HepG2 (cell line): Measurements from ENCODE around the gene MYRIP. TPM values are rescaled to one million over a fixed set of nuclear protein-coding genes. Genes with fewer than 3 reads are reported as not detected.
A peak's percentile ranks its signal among the peaks of the same experiment; 100 is the strongest.

Source experiments
- BHLHE40 ChIP-seq: IDR thresholded peaks from 2 replicates; pipeline ENCODE4 v1.6.1; 2011; ENCODE audit warnings: low read length, improper control_type of control experiment
- BORCS8-MEF2B ChIP-seq: sonication (generic); formaldehyde crosslinking; IDR thresholded peaks from 2 replicates; pipeline ENCODE4 v1.8.0; 2022; ENCODE audit warnings: mild to moderate bottlenecking, missing genetic modification reagents
- CBX5 ChIP-seq: sonication (generic); formaldehyde crosslinking; IDR thresholded peaks from 2 replicates; pipeline ENCODE4 v1.4.0; 2020; ENCODE audit warnings: missing genetic modification reagents, borderline replicate concordance
- HINFP ChIP-seq: sonication (generic); formaldehyde crosslinking; IDR thresholded peaks from 2 replicates; pipeline ENCODE4 v1.4.0; 2020; ENCODE audit warnings: low read depth, mild to moderate bottlenecking, missing genetic modification reagents
- HNF1B ChIP-seq: sonication (generic); formaldehyde crosslinking; IDR thresholded peaks from 2 replicates; pipeline ENCODE4 v1.5.1; 2020; ENCODE audit warnings: mild to moderate bottlenecking, moderate library complexity, missing genetic modification reagents
- KLF15 ChIP-seq: sonication (generic); formaldehyde crosslinking; IDR thresholded peaks from 2 replicates; pipeline ENCODE4 v1.8.1; 2023; ENCODE audit warnings: borderline replicate concordance, mild to moderate bottlenecking, inconsistent platforms, missing genetic modification reagents, mixed read lengths
- MTF1 ChIP-seq: sonication (generic); formaldehyde crosslinking; IDR thresholded peaks from 2 replicates; pipeline ENCODE4 v1.5.0; 2020; ENCODE audit warnings: missing genetic modification reagents
- NR0B2 ChIP-seq: sonication (generic); formaldehyde crosslinking; IDR thresholded peaks from 2 replicates; pipeline ENCODE4 v1.4.0; 2020; ENCODE audit warnings: mild to moderate bottlenecking, missing genetic modification reagents
- PITX1 ChIP-seq: sonication (generic); formaldehyde crosslinking; IDR thresholded peaks from 2 replicates; pipeline ENCODE4 v1.5.1; 2020; ENCODE audit warnings: mild to moderate bottlenecking, missing genetic modification reagents
- SP4 ChIP-seq: sonication (generic); formaldehyde crosslinking; IDR thresholded peaks from 2 replicates; pipeline ENCODE4 v1.8.1; 2023; ENCODE audit warnings: mild to moderate bottlenecking, missing genetic modification reagents
- TBX2 ChIP-seq: sonication (generic); formaldehyde crosslinking; IDR thresholded peaks from 2 replicates; pipeline ENCODE4 v1.5.0; 2020; ENCODE audit warnings: missing genetic modification reagents, mild to moderate bottlenecking, borderline replicate concordance
- UBTF ChIP-seq: sonication (generic); formaldehyde crosslinking; IDR thresholded peaks from 2 replicates; pipeline ENCODE4 v1.4.0; 2020; ENCODE audit warnings: mild to moderate bottlenecking, missing genetic modification reagents
- WIZ ChIP-seq: sonication (generic); formaldehyde crosslinking; IDR thresholded peaks from 2 replicates; pipeline ENCODE4 v1.5.1; 2020; ENCODE audit warnings: mild to moderate bottlenecking, missing genetic modification reagents
- ZNF276 ChIP-seq: sonication (generic); formaldehyde crosslinking; IDR thresholded peaks from 2 replicates; pipeline ENCODE4 v1.4.0; 2020; ENCODE audit warnings: mild to moderate bottlenecking, low read depth, missing genetic modification reagents
- ZNF33A ChIP-seq: sonication (generic); formaldehyde crosslinking; IDR thresholded peaks from 2 replicates; pipeline ENCODE4 v1.5.1; 2020; ENCODE audit warnings: missing genetic modification reagents, mild to moderate bottlenecking, moderate library complexity, borderline replicate concordance
- ZNF83 ChIP-seq: sonication (generic); formaldehyde crosslinking; IDR thresholded peaks from 2 replicates; pipeline ENCODE4 v1.4.0; 2020; ENCODE audit warnings: missing genetic modification reagents, mild to moderate bottlenecking, borderline replicate concordance
- ZNF841 ChIP-seq: sonication (generic); formaldehyde crosslinking; IDR thresholded peaks from 2 replicates; pipeline ENCODE4 v1.8.1; 2023; ENCODE audit warnings: missing genetic modification reagents, borderline replicate concordance
- ZSCAN21 ChIP-seq: sonication (generic); formaldehyde crosslinking; IDR thresholded peaks from 2 replicates; pipeline ENCODE4 v1.8.0; 2022; ENCODE audit warnings: mild to moderate bottlenecking, missing genetic modification reagents, moderate library complexity, borderline replicate concordance
- polyA plus RNA-seq, 8 experiments: library from polyadenylated mRNA; depleted of rRNA in 3 of 8; stranded (reverse) in 7 of 8; unstranded in 1 of 8; fragments of >200 nt; fragmentation: Illumina TruSeq in 4 of 8; extraction: Trizol in 4 of 8; gene quantifications; 2 replicates each; pipeline versions ENCODE4 v1.2.1 to v1.2.3, GENCODE V29; 2011 to 2016; ENCODE audit warnings: low read depth in 4 of 8, missing spikeins in 1 of 8, mixed read lengths in 1 of 8; ENCODE audit not compliant: insufficient read depth in 1 of 8
- total RNA-seq, 5 experiments: library from RNA; depleted of rRNA; stranded (reverse); fragments of >200 nt; fragmentation: Illumina TruSeq; extraction: Trizol; gene quantifications; 2 replicates each; pipeline ENCODE4 v1.2.3, GENCODE V29; 2016; ENCODE audit warnings: low read depth in 1 of 5
- TF ChIP-seq, protein P1 (sequence below): sonication (generic); formaldehyde crosslinking; IDR thresholded peaks from 2 replicates; pipeline ENCODE4 v1.8.1; 2022; ENCODE audit warnings: mild to moderate bottlenecking, missing genetic modification reagents

MYRIP gene
- total and polyA plus RNA-seq, 2 of the 13 experiments (the other 11 are each of a cell fraction or from before 2014, with no cell fraction given), result 0.64 to 0.84 TPM

DNA sequence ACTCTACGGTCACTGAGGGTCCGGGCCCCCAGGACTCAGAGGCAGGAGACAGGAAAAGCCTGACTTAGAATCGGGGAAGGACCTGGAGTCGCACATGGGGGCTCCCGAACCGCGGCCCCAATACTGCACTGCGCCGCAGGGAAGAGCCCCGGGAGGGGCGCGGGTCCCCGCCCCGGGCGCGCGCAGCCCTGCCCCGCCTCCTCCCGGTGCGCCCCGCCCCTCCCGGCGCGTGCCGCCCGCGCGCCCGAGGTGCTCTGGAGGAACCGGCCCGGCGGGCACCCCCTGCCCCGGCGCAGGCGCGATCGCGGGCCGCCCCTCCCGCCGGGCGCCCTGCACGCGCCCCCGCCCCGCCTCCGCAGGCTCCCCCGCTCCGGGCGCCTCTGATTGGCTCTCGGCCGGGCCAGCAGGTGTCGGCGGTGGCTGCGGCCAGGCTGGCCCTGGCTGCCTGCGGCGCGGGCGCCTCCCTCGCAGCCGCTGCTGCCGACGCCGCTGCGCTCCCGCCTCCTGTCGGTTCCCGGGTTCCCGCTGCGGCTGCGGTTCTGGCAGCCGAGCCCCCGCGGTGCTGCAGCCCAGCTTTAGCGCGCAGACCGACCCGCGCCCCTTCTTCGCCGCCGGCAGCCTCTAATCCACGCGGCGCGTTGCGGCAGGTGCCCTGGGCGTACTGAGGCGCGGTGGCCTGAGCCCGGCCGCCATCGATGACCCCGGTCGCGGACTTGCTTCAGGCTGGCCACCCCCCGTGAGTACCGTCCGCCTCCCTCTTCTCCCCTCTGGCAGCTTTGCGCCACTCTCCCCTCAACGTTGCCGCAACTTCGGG, at the start of gene MYRIP (continued):
- no peak for TF ChIP-seq HNF1B (CRISPR knock-in tag)
- TF ChIP-seq CBX5 (CRISPR knock-in tag), result no peak
- TF ChIP-seq TBX2 (CRISPR knock-in tag), result no peak
- peak; percentile 61 for TF ChIP-seq BORCS8-MEF2B (CRISPR knock-in tag)
- TF ChIP-seq BHLHE40, result peak; percentile 56; the same call in 1 of the 2 replicates
- 0 out of 2 replicates have a peak, but pooled peaks have one; percentile 19 for TF ChIP-seq HINFP (CRISPR knock-in tag)
- peak; percentile 71; the same call in 1 of the 2 replicates for TF ChIP-seq UBTF (CRISPR knock-in tag)
- no peak for TF ChIP-seq WIZ
- peak; percentile 56; the same call in 1 of the 2 replicates for TF ChIP-seq NR0B2 (CRISPR knock-in tag)
- peak; percentile 58; the same call in 1 of the 2 replicates for TF ChIP-seq KLF15 (CRISPR knock-in tag)
- TF ChIP-seq ZNF841 (CRISPR knock-in tag), result 0 out of 2 replicates have a peak, but pooled peaks have one; percentile 41
- no peak for TF ChIP-seq ZNF83 (CRISPR knock-in tag)
- TF ChIP-seq SP4, result no peak
- peak; percentile 36; the same call in 1 of the 2 replicates for TF ChIP-seq ZSCAN21 (CRISPR knock-in tag)
- TF ChIP-seq MTF1, result no peak
- TF ChIP-seq, protein P1, sequence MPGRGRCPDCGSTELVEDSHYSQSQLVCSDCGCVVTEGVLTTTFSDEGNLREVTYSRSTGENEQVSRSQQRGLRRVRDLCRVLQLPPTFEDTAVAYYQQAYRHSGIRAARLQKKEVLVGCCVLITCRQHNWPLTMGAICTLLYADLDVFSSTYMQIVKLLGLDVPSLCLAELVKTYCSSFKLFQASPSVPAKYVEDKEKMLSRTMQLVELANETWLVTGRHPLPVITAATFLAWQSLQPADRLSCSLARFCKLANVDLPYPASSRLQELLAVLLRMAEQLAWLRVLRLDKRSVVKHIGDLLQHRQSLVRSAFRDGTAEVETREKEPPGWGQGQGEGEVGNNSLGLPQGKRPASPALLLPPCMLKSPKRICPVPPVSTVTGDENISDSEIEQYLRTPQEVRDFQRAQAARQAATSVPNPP (CRISPR knock-in tag), result no peak
- TF ChIP-seq PITX1 (CRISPR knock-in tag), result no peak
- TF ChIP-seq ZNF33A (CRISPR knock-in tag), result no peak
- 0 out of 2 replicates have a peak, but pooled peaks have one; percentile 28 for TF ChIP-seq ZNF276
